ENCODE measurements around the gene OR10A6.

The OR10A6 gene

DNA sequence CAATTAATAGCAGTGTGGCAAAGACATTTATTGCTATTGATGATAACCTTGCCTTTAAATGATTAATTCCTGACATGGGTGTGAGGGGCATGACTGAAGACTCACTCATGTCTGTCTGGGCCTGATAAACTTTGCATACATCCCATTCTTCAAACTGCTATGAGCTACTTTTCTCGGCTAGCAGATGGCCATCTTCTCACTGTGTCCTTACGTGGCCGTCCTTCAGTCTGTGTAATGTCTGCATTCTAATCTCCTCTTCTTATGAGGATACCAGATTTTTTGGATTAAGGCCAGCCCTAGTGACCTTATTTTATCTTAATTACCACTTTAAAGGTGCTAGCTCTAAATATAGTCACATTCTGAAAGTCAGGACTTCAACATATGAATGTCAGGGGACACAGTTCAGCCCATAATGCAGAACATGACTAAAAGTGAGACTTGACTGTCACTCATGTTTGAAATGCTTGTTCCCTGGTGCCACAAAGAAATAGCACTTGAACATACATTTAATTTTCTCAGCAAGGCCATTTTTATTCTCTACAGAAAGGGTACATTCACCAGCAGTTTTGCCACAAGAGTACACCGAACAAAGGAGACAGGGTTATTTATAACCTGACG is 32.3 kb downstream of the OR10A6 start:
- no peaks in the 10 kb centered on the region for H3K9me3 ChIP-seq (ENCODE audit: control insufficient read depth in 2 of 2, low read length in 2 of 2)
- no peak overlapping the region for H3K4me3 ChIP-seq (ENCODE audit: low read length in 2 of 2)
- no peak overlapping the region for H3K27ac ChIP-seq (ENCODE audit: low read length)
- no peak overlapping the region for H3K9ac ChIP-seq (ENCODE audit: low read length in 2 of 2)
- H3K27me3 ChIP-seq (ENCODE audit: control insufficient read depth in 1 of 2, insufficient read depth in 2 of 2, low read length in 2 of 2) = peaks cover 0 to 3% of the 10 kb centered on the region in 2 donors
- H3K4me1 ChIP-seq (ENCODE audit: control insufficient read depth, insufficient read depth, low read length) = no peaks in the 10 kb centered on the region
- H3K36me3 ChIP-seq (ENCODE audit: control insufficient read depth in 2 of 2, insufficient read depth in 2 of 2, low read length in 2 of 2) = no peaks in the 10 kb centered on the region

DNA sequence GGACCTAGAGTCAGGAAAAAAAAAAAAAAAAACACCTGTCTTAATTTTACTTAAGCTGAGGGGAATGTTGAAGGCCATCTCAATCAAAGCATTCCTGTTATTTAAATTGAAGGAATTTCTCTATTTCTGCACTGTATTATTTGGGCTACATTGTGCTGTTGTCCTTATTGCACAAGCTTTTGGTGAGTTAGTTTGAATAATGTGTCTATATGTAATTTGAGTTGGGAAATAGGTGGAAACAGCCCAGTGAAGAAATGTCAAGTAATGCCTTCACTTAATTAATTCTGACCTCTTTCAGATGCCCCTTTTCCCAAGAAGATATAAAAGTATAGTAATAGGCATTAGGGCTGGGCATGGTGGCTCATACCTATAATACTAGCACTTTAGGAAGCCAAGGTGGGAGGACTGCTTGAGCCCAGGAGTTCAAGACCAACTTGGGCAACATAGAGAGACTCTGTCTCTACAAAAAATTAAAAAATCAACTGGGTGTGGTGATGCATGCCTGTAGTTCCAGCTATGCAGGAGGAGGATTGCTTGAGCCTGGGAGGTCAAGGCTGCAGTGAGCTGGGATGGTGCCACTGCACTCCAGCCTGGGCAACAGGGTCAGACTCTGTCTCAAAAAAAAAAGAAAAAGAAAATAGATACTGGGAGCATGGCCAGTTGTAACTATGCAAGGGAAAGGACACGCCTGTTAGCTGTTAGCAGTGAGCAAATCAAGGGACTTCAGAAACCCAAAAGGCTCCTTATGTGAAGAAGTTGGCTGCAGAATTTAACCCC is 34.9 kb downstream of the OR10A6 start:
- Histone ChIP-seq H3K4me3 (ENCODE audit: low read length in 2 of 2) (no peak overlapping the region), H3K9me3 (ENCODE audit: control insufficient read depth in 2 of 2, low read length in 2 of 2) (no peaks in the 10 kb centered on the region), H3K27me3 (ENCODE audit: control insufficient read depth in 1 of 2, insufficient read depth in 2 of 2, low read length in 2 of 2) (peaks cover 0 to 3% of the 10 kb centered on the region in 2 donors), H3K36me3 (ENCODE audit: control insufficient read depth in 2 of 2, insufficient read depth in 2 of 2, low read length in 2 of 2) (no peaks in the 10 kb centered on the region), H3K4me1 (ENCODE audit: control insufficient read depth, insufficient read depth, low read length) (no peaks in the 10 kb centered on the region), H3K9ac (ENCODE audit: low read length in 2 of 2) (no peak overlapping the region), H3K27ac (ENCODE audit: low read length) (no peak overlapping the region)

DNA sequence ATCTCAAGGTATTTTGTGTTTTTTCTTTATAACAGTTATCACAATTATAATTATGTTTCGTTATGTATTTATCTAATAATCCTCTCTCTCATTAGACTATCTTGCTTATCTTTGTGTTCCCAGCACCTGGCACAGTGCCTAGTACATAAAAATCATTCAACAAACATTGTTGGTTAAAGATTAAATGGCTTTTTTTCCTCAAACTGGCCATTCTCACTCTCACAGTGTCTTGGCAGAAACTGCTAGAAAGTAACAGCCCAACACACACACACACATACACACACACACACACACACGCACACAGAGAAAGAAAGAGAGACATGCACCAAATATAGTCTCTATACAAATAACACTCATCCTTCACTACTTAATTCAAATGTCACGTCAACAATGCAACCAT is 36.8 kb downstream of the OR10A6 start:
- Histone ChIP-seq H3K9ac (ENCODE audit: low read length in 2 of 2) (no peak overlapping the region), H3K4me1 (ENCODE audit: control insufficient read depth, insufficient read depth, low read length) (no peaks in the 10 kb centered on the region), H3K4me3 (ENCODE audit: low read length in 2 of 2) (no peak overlapping the region), H3K27ac (ENCODE audit: low read length) (no peak overlapping the region), H3K36me3 (ENCODE audit: control insufficient read depth in 2 of 2, insufficient read depth in 2 of 2, low read length in 2 of 2) (no peaks in the 10 kb centered on the region), H3K27me3 (ENCODE audit: control insufficient read depth in 1 of 2, insufficient read depth in 2 of 2, low read length in 2 of 2) (no peaks in the 10 kb centered on the region), H3K9me3 (ENCODE audit: control insufficient read depth in 2 of 2, low read length in 2 of 2) (no peaks in the 10 kb centered on the region)

DNA sequence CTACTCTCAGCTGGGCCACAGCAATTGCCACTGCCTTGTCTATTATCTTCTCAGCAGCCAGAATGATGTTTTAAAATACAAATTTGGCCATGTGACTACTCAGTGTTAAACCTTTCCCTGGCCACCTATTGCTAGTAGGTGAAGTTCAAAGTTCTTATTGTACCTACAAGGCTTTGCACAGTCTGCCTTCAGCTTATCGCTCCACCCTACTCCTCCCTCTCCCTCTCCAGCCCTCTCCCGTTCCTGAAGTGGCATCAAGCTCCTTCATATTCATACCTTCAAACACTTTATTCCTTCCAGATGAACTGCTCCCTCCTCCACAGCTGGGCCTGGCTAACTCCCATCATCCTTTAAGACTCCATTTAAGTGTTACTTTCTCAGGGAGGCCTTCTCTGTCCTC is 37.3 kb downstream of the OR10A6 start:
- Histone ChIP-seq H3K36me3 (ENCODE audit: control insufficient read depth in 2 of 2, insufficient read depth in 2 of 2, low read length in 2 of 2) (no peaks in the 10 kb centered on the region), H3K4me1 (ENCODE audit: control insufficient read depth, insufficient read depth, low read length) (no peaks in the 10 kb centered on the region), H3K27me3 (ENCODE audit: control insufficient read depth in 1 of 2, insufficient read depth in 2 of 2, low read length in 2 of 2) (no peaks in the 10 kb centered on the region), H3K4me3 (ENCODE audit: low read length in 2 of 2) (no peak overlapping the region), H3K27ac (ENCODE audit: low read length) (no peak overlapping the region), H3K9ac (ENCODE audit: low read length in 2 of 2) (no peak overlapping the region), H3K9me3 (ENCODE audit: control insufficient read depth in 2 of 2, low read length in 2 of 2) (no peaks in the 10 kb centered on the region)

DNA sequence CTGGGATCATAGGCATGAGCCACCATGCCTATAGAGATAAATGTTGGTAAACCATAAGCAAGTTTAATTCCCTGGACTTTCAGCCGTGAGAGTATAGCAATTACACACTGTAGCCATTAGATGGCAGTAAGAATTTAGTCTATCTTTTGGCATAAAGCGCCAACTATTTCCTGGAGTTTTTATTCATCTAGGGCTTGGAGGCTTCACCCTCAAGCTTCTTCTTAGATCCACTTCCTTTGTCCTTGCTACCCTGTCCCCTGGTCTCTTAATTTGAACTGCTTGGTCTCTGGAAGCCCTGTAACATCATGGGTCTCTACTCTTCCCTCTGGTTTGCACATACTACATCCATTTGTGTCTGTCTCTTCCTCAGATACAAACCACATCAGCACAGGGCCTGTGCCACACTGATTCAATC is 38.2 kb downstream of the OR10A6 start:
- H3K4me3 ChIP-seq (ENCODE audit: low read length in 2 of 2) = no peak overlapping the region
- H3K27ac ChIP-seq (ENCODE audit: low read length) = no peak overlapping the region
- H3K9me3 ChIP-seq (ENCODE audit: control insufficient read depth in 2 of 2, low read length in 2 of 2) = no peaks in the 10 kb centered on the region
- no peaks in the 10 kb centered on the region for H3K36me3 ChIP-seq (ENCODE audit: control insufficient read depth in 2 of 2, insufficient read depth in 2 of 2, low read length in 2 of 2)
- no peaks in the 10 kb centered on the region for H3K4me1 ChIP-seq (ENCODE audit: control insufficient read depth, insufficient read depth, low read length)
- H3K9ac ChIP-seq (ENCODE audit: low read length in 2 of 2) = no peak overlapping the region
- H3K27me3 ChIP-seq (ENCODE audit: control insufficient read depth in 1 of 2, insufficient read depth in 2 of 2, low read length in 2 of 2) = no peaks in the 10 kb centered on the region

DNA sequence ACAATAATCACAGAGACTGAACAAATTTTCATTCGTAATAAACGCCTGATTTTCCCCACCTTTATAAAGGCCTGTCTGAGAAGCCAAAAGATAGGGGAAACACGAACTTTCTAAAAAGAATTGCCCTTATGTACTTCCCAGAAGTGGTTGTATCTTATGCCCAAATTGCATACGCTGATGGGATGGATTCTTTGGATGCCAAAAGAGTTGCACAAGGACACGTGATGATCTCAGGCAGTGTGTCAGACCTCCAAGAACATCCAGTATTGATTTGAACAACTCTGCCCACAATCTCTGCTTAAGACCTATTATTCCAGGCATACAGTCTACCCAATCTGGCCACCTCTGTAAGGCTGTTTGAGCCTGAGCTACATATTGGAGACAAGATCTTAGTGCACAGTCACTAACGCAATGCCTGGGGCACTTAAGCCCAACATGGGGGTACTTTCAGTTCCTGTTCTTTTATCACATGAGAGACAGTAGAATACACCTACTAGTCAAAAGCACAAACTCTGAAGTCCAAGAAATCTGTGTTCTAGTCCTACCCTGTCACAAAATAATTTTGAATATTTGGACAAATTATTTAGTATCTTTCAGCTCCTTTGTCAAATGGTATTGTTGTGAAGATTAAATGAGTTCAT is 38.9 kb downstream of the OR10A6 start:
- no peaks in the 10 kb centered on the region for H3K9me3 ChIP-seq (ENCODE audit: control insufficient read depth in 2 of 2, low read length in 2 of 2)
- no peak overlapping the region for H3K27ac ChIP-seq (ENCODE audit: low read length)
- no peak overlapping the region for H3K9ac ChIP-seq (ENCODE audit: low read length in 2 of 2)
- H3K27me3 ChIP-seq (ENCODE audit: control insufficient read depth in 1 of 2, insufficient read depth in 2 of 2, low read length in 2 of 2) = no peaks in the 10 kb centered on the region
- no peaks in the 10 kb centered on the region for H3K36me3 ChIP-seq (ENCODE audit: control insufficient read depth in 2 of 2, insufficient read depth in 2 of 2, low read length in 2 of 2)
- no peak overlapping the region for H3K4me3 ChIP-seq (ENCODE audit: low read length in 2 of 2)
- no peaks in the 10 kb centered on the region for H3K4me1 ChIP-seq (ENCODE audit: control insufficient read depth, insufficient read depth, low read length)

DNA sequence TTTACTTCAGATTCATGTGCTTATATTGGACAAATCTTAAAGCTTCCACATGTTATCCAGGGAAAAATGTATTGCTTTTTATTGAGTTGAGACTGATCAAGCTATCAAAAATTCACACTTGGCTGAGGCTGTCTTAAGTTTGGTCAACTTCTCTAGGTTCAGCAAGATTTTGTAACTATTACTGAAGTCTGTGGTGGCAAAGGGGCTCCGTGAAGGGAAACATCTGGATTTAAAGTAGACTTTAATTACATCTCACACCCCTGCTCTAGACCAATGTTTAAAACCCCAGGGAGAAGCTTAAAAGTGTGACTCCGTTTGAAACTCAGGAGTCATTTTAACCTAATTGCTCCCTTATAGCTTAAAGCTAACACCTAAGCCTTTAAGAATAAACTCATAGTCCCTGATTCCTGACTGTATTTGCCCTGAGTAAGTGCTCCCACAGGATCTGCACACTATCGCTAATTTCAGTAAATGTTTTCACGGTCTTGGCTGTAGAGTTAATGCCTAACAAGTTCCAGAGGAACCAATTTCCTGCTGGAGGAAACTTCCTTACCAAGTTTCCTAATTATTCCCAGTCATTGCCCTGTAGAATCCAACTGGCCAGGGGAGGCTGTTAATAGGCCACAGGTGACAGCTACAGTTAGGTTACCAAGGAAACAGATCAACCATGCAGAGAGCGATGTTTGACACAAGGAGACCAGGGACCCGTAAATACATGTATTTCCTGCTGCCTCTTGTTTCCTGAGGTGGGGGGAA is 40.5 kb downstream of the OR10A6 start:
- no peaks in the 10 kb centered on the region for H3K27me3 ChIP-seq (ENCODE audit: control insufficient read depth in 1 of 2, insufficient read depth in 2 of 2, low read length in 2 of 2)
- H3K27ac ChIP-seq (ENCODE audit: low read length) = no peak overlapping the region
- H3K36me3 ChIP-seq (ENCODE audit: control insufficient read depth in 2 of 2, insufficient read depth in 2 of 2, low read length in 2 of 2) = no peaks in the 10 kb centered on the region
- H3K9ac ChIP-seq (ENCODE audit: low read length in 2 of 2) = no peak overlapping the region
- H3K9me3 ChIP-seq (ENCODE audit: control insufficient read depth in 2 of 2, low read length in 2 of 2) = no peaks in the 10 kb centered on the region
- H3K4me3 ChIP-seq (ENCODE audit: low read length in 2 of 2) = no peak overlapping the region
- no peaks in the 10 kb centered on the region for H3K4me1 ChIP-seq (ENCODE audit: control insufficient read depth, insufficient read depth, low read length)

DNA sequence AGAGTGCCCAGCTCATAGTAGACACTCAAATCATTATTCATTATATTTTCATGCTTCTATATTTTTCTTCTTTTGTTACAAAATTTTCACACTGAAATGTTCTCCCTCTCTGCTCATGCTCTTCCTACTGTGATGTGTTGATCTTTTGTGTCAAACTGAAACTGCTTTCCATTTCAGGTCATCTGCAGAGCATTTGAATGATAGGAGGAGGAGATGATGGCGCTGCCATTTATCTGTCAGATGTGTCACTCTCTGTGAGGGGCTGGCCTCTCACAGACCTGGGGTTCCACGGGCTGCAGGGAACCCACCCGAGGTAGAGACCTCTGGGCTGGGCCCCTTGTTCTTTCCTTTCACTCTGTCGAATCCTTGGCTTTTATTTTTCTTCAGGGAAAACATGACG is 41.1 kb downstream of the OR10A6 start:
- Histone ChIP-seq H3K36me3 (ENCODE audit: control insufficient read depth in 2 of 2, insufficient read depth in 2 of 2, low read length in 2 of 2) (no peaks in the 10 kb centered on the region), H3K27me3 (ENCODE audit: control insufficient read depth in 1 of 2, insufficient read depth in 2 of 2, low read length in 2 of 2) (no peaks in the 10 kb centered on the region), H3K4me1 (ENCODE audit: control insufficient read depth, insufficient read depth, low read length) (no peaks in the 10 kb centered on the region), H3K27ac (ENCODE audit: low read length) (no peak overlapping the region), H3K9ac (ENCODE audit: low read length in 2 of 2) (no peak overlapping the region), H3K9me3 (ENCODE audit: control insufficient read depth in 2 of 2, low read length in 2 of 2) (no peaks in the 10 kb centered on the region), H3K4me3 (ENCODE audit: low read length in 2 of 2) (no peak overlapping the region)

DNA sequence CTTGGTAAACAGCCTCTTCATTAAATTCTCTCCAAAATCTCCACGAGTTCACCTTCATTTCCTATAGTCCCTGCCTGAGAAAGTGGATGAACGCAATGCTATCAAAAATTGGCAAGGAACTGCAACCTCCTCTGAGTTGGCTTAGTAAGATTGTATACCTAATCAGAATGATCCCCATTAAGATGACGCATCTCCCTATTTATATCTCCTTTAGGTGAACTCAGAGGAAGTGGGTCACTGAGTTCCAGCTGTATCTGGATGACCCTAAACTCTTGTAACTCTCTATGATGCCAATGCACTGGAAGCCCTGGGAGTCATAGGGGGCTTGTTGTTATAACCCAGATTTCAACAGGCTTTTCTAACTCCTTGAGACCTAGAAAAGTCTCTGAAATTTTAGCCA is 48.2 kb downstream of the OR10A6 start:
- Histone ChIP-seq H3K9ac (ENCODE audit: low read length in 2 of 2) (no peak overlapping the region), H3K27ac (ENCODE audit: low read length) (no peak overlapping the region), H3K36me3 (ENCODE audit: control insufficient read depth in 2 of 2, insufficient read depth in 2 of 2, low read length in 2 of 2) (no peaks in the 10 kb centered on the region), H3K4me1 (ENCODE audit: control insufficient read depth, insufficient read depth, low read length) (no peaks in the 10 kb centered on the region), H3K9me3 (ENCODE audit: control insufficient read depth in 2 of 2, low read length in 2 of 2) (no peaks in the 10 kb centered on the region), H3K27me3 (ENCODE audit: control insufficient read depth in 1 of 2, insufficient read depth in 2 of 2, low read length in 2 of 2) (peaks cover 0 to 5% of the 10 kb centered on the region in 2 donors), H3K4me3 (ENCODE audit: low read length in 2 of 2) (no peak overlapping the region)
